ENCODE results near the gene NTN3.

Gene NTN3

DNA sequence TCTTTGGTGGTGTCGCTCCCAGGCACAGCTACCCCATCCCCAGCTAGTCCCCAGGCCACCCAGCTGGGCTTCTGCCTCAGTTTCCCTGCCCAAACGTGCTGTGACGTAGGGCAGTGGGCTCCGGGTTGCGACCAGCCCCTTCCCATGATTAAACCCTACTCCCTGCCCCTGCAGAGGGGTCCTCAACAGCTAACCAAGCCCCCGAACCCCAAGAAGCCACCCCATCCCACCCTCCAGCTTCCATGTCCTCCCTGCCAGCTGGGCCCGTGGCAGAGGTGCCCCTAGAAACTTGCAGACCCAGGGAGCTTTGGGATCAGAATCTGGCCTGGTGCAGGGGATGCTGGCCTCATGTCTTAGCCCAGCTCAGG, 879 bp upstream of the NTN3 start:
- H3K4me3 ChIP-seq (ENCODE audit: low read length): no peak overlapping the region
- H3K9ac ChIP-seq (ENCODE audit: low read length): no peak overlapping the region
- peaks cover 28% of the 10 kb centered on the region for H3K4me1 ChIP-seq (ENCODE audit: control insufficient read depth, insufficient read depth, low read length)
- H3K27me3 ChIP-seq (ENCODE audit: control insufficient read depth, insufficient read depth, low read length): peaks cover 63% of the 10 kb centered on the region
- no peaks in the 10 kb centered on the region for H3K36me3 ChIP-seq (ENCODE audit: control insufficient read depth, insufficient read depth, low read length)
- H3K9me3 ChIP-seq (ENCODE audit: control insufficient read depth, low read length): no peaks in the 10 kb centered on the region

DNA sequence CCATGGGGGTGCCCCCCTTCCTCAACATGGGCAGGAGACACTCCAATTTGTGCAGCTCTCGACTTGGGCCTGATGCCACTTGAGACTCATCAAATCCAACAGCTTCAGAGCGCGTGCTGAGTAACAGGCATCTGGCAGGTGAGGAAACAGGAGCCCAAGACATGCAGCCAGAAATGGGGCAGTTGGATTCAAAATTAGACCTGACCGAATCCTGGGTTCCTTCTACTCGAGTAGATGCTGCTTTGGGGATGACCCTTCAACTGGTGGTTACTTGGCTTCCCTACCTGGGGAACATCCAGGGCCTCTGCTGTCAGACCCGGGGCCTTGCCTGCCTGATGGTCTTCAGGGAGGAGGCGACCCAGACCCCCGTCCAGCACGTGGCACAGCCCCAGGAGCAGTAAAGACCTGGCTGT, 488 bp upstream of the NTN3 start:
- peaks cover 63% of the 10 kb centered on the region for H3K27me3 ChIP-seq (ENCODE audit: control insufficient read depth, insufficient read depth, low read length)
- no peaks in the 10 kb centered on the region for H3K9me3 ChIP-seq (ENCODE audit: control insufficient read depth, low read length)
- H3K36me3 ChIP-seq (ENCODE audit: control insufficient read depth, insufficient read depth, low read length): no peaks in the 10 kb centered on the region
- peaks cover 30% of the 10 kb centered on the region for H3K4me1 ChIP-seq (ENCODE audit: control insufficient read depth, insufficient read depth, low read length)
- no peak overlapping the region for H3K9ac ChIP-seq (ENCODE audit: low read length)
- H3K4me3 ChIP-seq (ENCODE audit: low read length): no peak overlapping the region

DNA sequence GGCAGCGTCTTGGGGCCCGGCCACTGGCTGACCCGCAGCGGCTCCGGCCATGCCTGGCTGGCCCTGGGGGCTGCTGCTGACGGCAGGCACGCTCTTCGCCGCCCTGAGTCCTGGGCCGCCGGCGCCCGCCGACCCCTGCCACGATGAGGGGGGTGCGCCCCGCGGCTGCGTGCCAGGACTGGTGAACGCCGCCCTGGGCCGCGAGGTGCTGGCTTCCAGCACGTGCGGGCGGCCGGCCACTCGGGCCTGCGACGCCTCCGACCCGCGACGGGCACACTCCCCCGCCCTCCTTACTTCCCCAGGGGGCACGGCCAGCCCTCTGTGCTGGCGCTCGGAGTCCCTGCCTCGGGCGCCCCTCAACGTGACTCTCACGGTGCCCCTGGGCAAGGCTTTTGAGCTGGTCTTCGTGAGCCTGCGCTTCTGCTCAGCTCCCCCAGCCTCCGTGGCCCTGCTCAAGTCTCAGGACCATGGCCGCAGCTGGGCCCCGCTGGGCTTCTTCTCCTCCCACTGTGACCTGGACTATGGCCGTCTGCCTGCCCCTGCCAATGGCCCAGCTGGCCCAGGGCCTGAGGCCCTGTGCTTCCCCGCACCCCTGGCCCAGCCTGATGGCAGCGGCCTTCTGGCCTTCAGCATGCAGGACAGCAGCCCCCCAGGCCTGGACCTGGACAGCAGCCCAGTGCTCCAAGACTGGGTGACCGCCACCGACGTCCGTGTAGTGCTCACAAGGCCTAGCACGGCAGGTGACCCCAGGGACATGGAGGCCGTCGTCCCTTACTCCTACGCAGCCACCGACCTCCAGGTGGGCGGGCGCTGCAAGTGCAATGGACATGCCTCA, 773 bp downstream of the NTN3 start:
- Histone ChIP-seq H3K27me3 (ENCODE audit: control insufficient read depth, insufficient read depth, low read length) (peaks cover 63% of the 10 kb centered on the region), H3K4me1 (ENCODE audit: control insufficient read depth, insufficient read depth, low read length) (peaks cover 40% of the 10 kb centered on the region), H3K9ac (ENCODE audit: low read length) (no peak overlapping the region), H3K9me3 (ENCODE audit: control insufficient read depth, low read length) (no peaks in the 10 kb centered on the region), H3K4me3 (ENCODE audit: low read length) (no peak overlapping the region), H3K36me3 (ENCODE audit: control insufficient read depth, insufficient read depth, low read length) (no peaks in the 10 kb centered on the region)

DNA sequence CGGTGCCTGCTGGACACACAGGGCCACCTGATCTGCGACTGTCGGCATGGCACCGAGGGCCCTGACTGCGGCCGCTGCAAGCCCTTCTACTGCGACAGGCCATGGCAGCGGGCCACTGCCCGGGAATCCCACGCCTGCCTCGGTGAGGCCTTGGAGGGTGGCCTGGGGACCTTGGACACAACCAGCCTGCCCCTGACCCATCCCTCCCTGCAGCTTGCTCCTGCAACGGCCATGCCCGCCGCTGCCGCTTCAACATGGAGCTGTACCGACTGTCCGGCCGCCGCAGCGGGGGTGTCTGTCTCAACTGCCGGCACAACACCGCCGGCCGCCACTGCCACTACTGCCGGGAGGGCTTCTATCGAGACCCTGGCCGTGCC, 1.4 kb downstream of the NTN3 start:
- Histone ChIP-seq H3K4me3 (ENCODE audit: low read length) (no peak overlapping the region), H3K27me3 (ENCODE audit: control insufficient read depth, insufficient read depth, low read length) (peaks cover 60% of the 10 kb centered on the region), H3K4me1 (ENCODE audit: control insufficient read depth, insufficient read depth, low read length) (peaks cover 40% of the 10 kb centered on the region), H3K9ac (ENCODE audit: low read length) (no peak overlapping the region), H3K36me3 (ENCODE audit: control insufficient read depth, insufficient read depth, low read length) (no peaks in the 10 kb centered on the region), H3K9me3 (ENCODE audit: control insufficient read depth, low read length) (no peaks in the 10 kb centered on the region)

DNA sequence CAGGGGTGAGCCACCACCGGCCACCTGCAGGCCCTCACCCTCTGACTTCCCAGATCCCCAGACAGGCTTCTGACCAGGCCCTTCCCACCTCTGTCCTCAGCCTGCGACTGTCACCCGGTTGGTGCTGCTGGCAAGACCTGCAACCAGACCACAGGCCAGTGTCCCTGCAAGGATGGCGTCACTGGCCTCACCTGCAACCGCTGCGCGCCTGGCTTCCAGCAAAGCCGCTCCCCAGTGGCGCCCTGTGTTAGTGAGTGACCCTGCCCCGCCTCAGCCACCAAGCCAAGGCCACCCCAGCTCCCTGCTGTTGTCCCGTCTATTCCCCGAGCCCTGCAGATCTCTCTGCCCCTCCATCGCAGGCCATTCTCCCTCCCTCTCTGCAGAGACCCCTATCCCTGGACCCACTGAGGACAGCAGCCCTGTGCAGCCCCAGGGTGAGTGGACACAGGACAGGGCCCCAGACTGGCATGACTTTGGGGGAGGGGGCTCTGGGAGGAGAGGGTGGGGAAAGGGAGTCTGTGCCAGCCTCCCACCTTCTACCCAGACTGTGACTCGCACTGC, 1.9 kb downstream of the NTN3 start:
- Histone ChIP-seq H3K27me3 (ENCODE audit: control insufficient read depth, insufficient read depth, low read length) (peaks cover 56% of the 10 kb centered on the region), H3K36me3 (ENCODE audit: control insufficient read depth, insufficient read depth, low read length) (no peaks in the 10 kb centered on the region), H3K4me1 (ENCODE audit: control insufficient read depth, insufficient read depth, low read length) (peaks cover 39% of the 10 kb centered on the region), H3K9ac (ENCODE audit: low read length) (no peak overlapping the region), H3K4me3 (ENCODE audit: low read length) (no peak overlapping the region), H3K9me3 (ENCODE audit: control insufficient read depth, low read length) (no peaks in the 10 kb centered on the region)

DNA sequence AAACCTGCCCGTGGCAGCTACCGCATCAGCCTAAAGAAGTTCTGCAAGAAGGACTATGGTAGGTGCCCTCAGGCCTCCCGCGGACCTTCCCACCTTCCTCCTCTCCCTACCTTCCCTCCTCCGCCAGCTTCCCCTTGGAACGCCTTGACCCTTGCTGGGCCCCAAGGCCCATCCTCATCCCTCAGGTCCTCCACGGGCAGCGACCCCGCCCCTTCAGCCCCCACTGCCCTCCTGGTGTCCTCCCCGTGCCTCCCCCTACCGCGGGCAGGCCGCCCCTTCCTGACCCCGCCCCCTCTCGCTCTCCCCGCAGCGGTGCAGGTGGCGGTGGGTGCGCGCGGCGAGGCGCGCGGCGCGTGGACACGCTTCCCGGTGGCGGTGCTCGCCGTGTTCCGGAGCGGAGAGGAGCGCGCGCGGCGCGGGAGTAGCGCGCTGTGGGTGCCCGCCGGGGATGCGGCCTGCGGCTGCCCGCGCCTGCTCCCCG, 2.4 kb downstream of the NTN3 start:
- H3K4me1 ChIP-seq (ENCODE audit: control insufficient read depth, insufficient read depth, low read length): peaks cover 34% of the 10 kb centered on the region
- H3K9me3 ChIP-seq (ENCODE audit: control insufficient read depth, low read length): no peaks in the 10 kb centered on the region
- H3K27me3 ChIP-seq (ENCODE audit: control insufficient read depth, insufficient read depth, low read length): peaks cover 51% of the 10 kb centered on the region
- no peak overlapping the region for H3K9ac ChIP-seq (ENCODE audit: low read length)
- H3K36me3 ChIP-seq (ENCODE audit: control insufficient read depth, insufficient read depth, low read length): no peaks in the 10 kb centered on the region
- no peak overlapping the region for H3K4me3 ChIP-seq (ENCODE audit: low read length)

DNA sequence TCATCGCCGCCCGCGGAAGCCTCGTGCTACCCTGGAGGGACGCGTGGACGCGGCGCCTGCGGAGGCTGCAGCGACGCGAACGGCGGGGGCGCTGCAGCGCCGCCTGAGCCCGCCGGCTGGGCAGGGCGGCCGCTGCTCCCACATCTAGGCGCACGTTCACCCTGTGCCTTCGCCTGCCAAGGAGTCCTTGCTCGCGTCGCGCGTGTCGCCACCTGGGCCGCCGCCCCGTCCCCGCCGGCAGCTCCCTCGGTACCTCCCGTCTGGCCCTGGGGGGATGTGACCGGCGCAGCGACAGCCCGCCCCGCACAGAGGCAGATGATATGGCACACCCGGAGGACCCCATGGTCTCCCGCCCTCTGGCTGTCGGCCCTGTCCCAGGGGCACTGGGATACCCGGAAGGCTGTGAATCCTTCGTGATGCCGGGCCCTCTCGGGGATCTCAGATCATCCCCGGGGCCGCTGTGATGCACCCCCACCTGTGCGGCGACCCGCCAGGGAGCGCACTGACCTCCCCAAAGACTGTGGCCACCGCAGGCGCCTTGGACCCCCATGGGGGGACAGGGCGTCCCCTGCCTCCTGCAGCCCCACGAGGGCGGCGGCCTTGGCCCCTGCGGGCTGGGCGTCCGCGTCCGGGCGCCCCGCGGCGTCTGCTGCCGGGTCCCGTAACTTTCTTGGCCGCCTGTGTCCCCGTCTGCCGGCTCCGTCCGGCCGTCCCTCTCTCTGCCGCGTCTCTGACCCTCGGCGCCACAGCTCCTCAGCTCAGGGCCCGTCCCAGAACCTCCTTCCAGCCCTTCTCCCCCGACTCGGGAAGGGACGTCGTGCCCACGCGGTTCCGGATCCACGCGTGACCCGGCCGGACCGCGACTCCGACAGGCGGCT, 3.1 kb downstream of the NTN3 start:
- Histone ChIP-seq H3K4me1 (ENCODE audit: control insufficient read depth, insufficient read depth, low read length) (peaks cover 26% of the 10 kb centered on the region), H3K27me3 (ENCODE audit: control insufficient read depth, insufficient read depth, low read length) (peaks cover 43% of the 10 kb centered on the region), H3K4me3 (ENCODE audit: low read length) (peak overlapping the region; percentile 41), H3K36me3 (ENCODE audit: control insufficient read depth, insufficient read depth, low read length) (no peaks in the 10 kb centered on the region), H3K9me3 (ENCODE audit: control insufficient read depth, low read length) (no peaks in the 10 kb centered on the region), H3K9ac (ENCODE audit: low read length) (peak overlapping the region; percentile 69)

DNA sequence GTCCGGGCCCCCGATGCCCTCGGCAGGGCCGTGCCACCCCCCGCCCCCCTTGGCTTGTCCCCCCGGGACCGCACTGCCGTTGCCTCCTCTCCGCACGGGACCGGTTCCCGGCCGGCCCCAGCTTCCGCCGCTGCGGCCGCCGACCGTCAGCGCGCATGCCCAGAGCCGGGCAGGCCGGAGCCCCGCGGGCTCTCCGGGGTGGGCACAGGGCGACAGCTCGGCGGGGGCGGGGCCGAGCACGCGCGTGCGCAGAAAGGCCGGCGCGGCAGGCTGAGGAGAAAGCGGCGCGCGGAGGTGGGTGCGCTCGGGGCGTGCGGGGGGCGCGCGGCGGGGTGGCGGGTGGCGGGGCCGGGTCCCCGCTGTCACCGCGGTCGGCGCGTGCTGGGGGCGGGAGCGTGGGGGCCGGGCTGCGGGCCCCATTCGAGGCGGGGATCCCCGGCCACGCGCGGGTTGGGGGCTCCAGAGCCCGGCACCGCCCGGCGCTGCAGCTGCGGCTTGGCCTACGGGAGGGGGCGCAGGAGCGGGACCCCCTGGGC, 3.8 kb downstream of the NTN3 start, which contains the start of gene TBC1D24:
Gene TBC1D24, plus strand, starts transcription at position 251 of the 536 bp plus-strand sequence. CDS start 21,022 bp downstream, outside the sequence.
- Histone ChIP-seq H3K4me3 (ENCODE audit: low read length) (peak within 1 kb of the TSS; percentile 41), H3K36me3 (ENCODE audit: control insufficient read depth, insufficient read depth, low read length) (no peaks in the 10 kb centered on the region), H3K27me3 (ENCODE audit: control insufficient read depth, insufficient read depth, low read length) (peaks cover 36% of the 10 kb centered on the region), H3K9me3 (ENCODE audit: control insufficient read depth, low read length) (no peaks in the 10 kb centered on the region), H3K4me1 (ENCODE audit: control insufficient read depth, insufficient read depth, low read length) (peaks cover 25% of the 10 kb centered on the region), H3K9ac (ENCODE audit: low read length) (peak within 1 kb of the TSS; percentile 69)

DNA sequence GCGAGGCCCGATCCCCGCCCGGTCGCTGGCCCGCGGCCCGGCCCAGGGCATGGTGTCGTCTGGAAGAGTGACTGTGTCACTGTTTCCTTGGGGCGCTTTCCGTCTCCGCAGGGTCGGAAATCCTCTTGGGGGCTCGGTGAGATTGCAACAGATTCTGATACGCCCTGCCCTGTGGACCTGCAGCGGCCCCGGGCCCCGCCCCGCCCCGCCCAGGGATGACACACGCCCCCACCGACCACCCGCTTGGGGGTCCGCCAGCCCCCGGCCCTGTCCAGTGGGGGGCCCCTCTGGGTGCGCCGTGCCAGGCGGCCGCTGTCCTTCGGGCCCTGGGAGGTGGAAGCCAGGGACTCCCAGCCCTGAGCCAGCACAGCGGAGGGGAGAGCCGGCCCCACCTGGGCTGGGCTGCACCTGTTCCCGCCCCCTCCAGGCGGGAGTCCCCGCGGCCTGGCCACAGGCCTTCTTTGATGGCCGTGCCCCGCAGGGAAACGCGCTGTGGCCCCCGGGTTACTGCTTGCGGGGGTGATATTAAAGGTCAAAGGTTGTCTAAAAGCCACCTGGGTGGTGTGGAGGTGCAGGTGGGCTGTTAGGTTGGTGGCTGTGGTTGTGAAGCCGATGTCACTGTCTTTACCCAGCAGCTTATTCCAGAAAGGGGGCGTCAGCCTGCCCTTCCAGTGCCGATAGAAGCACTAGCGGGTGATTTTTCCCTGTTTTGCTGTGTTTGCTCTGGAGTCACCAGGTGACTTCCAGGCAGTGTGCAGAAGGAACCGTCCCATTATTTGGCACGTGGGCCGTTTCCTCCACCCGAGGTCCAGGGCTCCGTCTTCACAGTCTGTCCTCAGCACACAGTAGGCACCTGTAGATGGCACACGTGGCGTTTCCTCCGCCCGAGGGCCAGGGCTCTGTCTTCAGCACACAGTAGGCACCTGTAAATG, 4.6 kb downstream of the NTN3 start:
- Histone ChIP-seq H3K9ac (ENCODE audit: low read length) (peak overlapping the region; percentile 57), H3K36me3 (ENCODE audit: control insufficient read depth, insufficient read depth, low read length) (no peaks in the 10 kb centered on the region), H3K9me3 (ENCODE audit: control insufficient read depth, low read length) (no peaks in the 10 kb centered on the region), H3K4me3 (ENCODE audit: low read length) (peak overlapping the region; percentile 31), H3K4me1 (ENCODE audit: control insufficient read depth, insufficient read depth, low read length) (peaks cover 25% of the 10 kb centered on the region), H3K27me3 (ENCODE audit: control insufficient read depth, insufficient read depth, low read length) (peaks cover 29% of the 10 kb centered on the region)

DNA sequence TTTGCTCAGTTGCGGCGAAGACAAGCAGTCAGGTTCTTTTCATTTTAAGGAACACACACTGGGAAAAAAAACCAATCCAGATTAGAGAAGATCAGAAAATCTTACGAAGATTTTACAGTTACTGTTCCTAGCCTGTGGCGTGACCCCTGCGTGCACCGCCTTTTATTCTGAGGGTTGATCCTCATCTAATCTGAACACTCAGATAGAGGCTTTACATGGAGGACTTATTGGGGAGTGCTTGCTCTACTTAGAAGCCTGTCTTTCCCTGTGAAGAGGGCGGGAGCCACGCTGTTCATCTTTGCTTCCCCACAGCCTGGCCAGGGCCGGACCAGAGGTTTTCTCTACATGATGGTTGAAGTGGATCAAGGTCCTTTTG, 5.2 kb downstream of the NTN3 start:
- peaks cover 22% of the 10 kb centered on the region for H3K27me3 ChIP-seq (ENCODE audit: control insufficient read depth, insufficient read depth, low read length)
- no peaks in the 10 kb centered on the region for H3K9me3 ChIP-seq (ENCODE audit: control insufficient read depth, low read length)
- peaks cover 25% of the 10 kb centered on the region for H3K4me1 ChIP-seq (ENCODE audit: control insufficient read depth, insufficient read depth, low read length)
- no peak overlapping the region for H3K9ac ChIP-seq (ENCODE audit: low read length)
- H3K36me3 ChIP-seq (ENCODE audit: control insufficient read depth, insufficient read depth, low read length): no peaks in the 10 kb centered on the region
- peak overlapping the region; percentile 31 for H3K4me3 ChIP-seq (ENCODE audit: low read length)

DNA sequence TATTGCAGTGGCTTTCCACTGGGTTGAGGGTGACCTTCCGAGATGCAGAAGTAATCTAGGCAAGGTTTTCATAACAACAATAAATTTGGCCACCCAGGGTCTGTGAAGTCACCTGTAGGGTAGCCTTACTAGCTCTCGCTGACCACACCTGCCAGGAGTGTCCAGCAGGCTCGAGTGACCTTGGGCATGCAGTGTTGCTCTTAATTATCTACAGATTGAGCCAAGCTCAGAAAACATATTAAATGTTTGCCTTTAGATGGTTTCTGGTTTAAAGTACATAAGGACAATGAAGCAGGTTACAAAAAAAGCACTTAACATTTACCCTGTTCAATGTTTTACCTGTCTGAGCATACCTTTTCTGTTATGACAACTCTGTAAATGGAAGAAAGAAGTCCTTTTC, 5.6 kb downstream of the NTN3 start:
- no peak overlapping the region for H3K9ac ChIP-seq (ENCODE audit: low read length)
- no peaks in the 10 kb centered on the region for H3K36me3 ChIP-seq (ENCODE audit: control insufficient read depth, insufficient read depth, low read length)
- no peak overlapping the region for H3K4me3 ChIP-seq (ENCODE audit: low read length)
- H3K9me3 ChIP-seq (ENCODE audit: control insufficient read depth, low read length): no peaks in the 10 kb centered on the region
- peaks cover 18% of the 10 kb centered on the region for H3K27me3 ChIP-seq (ENCODE audit: control insufficient read depth, insufficient read depth, low read length)
- peaks cover 25% of the 10 kb centered on the region for H3K4me1 ChIP-seq (ENCODE audit: control insufficient read depth, insufficient read depth, low read length)
